ENCODE results near the gene FAM98A. TPM values are rescaled to one million over a fixed set of nuclear protein-coding genes. Genes with fewer than 3 reads are reported as not detected.

FAM98A gene
- total and polyA plus RNA-seq, 2 of the 4 experiments (the other 2 are of a cell fraction), result 113 to 131 TPM

GRCh38 chr2:33552758-33553461, 46.2 kb downstream of the FAM98A start:
- ATAC-seq (ENCODE audit: low read depth) (peak; percentile 60), DNase-seq (peak; percentile 52)
- H2BK15ac ChIP-seq (ENCODE audit: low read depth, low read length), result no peak overlapping the region
- no peak overlapping the region for H3K9ac ChIP-seq (ENCODE audit: low read depth, low read length)
- H2BK20ac ChIP-seq (ENCODE audit: low read depth, low read length), result no peak overlapping the region
- H3K36me3 ChIP-seq (ENCODE audit: control insufficient read depth, insufficient read depth, low read length), result no peaks in the 10 kb centered on the region
- H3K4me1 ChIP-seq (ENCODE audit: control insufficient read depth, insufficient read depth, low read length), result peaks cover 6% of the 10 kb centered on the region
- H2BK5ac ChIP-seq (ENCODE audit: low read depth, low read length, poor library complexity, severe bottlenecking), result no peak overlapping the region
- no peak overlapping the region for H3K4me3 ChIP-seq (ENCODE audit: insufficient read depth, low read depth, low read length)
- intact Hi-C loops (cut with micrococcal nuclease), result no loop called here
- H4K91ac ChIP-seq (ENCODE audit: insufficient read depth, low read depth, low read length), result no peak overlapping the region
- CTCF ChIA-PET, result interaction anchor here (1.8 kb wide), 1 partner anchor 12 kb away, joined by 4 read pairs; no protein-coding TSS in a partner anchor
- no peaks in the 10 kb centered on the region for H3K79me1 ChIP-seq (ENCODE audit: low read depth in 1 of 2, low read length in 2 of 2)
- H3K18ac ChIP-seq (ENCODE audit: low read depth, low read length), result no peak overlapping the region
- H3K23ac ChIP-seq (ENCODE audit: low read depth, low read length), result no peak overlapping the region
- H3K56ac ChIP-seq (ENCODE audit: extremely low read depth, insufficient read depth, low read length), result no peak overlapping the region
- H3K27me3 ChIP-seq (ENCODE audit: control insufficient read depth, insufficient read depth, low read length), result no peaks in the 10 kb centered on the region
- H3K9me1 ChIP-seq (ENCODE audit: insufficient read depth, low read length), result no peaks in the 10 kb centered on the region
- no peak overlapping the region for H2AFZ ChIP-seq (replicated peaks; ENCODE audit: low read length, poor library complexity)
- H4K20me1 ChIP-seq (ENCODE audit: insufficient read depth, low read length), result no peaks in the 10 kb centered on the region
- H3K4ac ChIP-seq (ENCODE audit: low read depth, low read length), result no peak overlapping the region
- POLR2A ChIA-PET (ENCODE audit: unreplicated experiment), result interaction anchor here (0.6 kb wide), 1 partner anchor 19 kb away, joined by 4 read pairs; no protein-coding TSS in a partner anchor
- in situ Hi-C loops (cut with MboI; ENCODE audit: low sequenced_read_pairs), result loop anchor here (25.0 kb wide), 1 partner anchor 766 kb away; no protein-coding TSS in a partner anchor
- no peak overlapping the region for H3K27ac ChIP-seq (ENCODE audit: insufficient read depth, low read length)
- H3K4me2 ChIP-seq (ENCODE audit: low read depth, low read length), result no peak overlapping the region
- dilution Hi-C loops (cut with HindIII; ENCODE audit: low sequenced_read_pairs, unreplicated experiment), result no loop called here
- H3K14ac ChIP-seq (replicated peaks; ENCODE audit: low read depth, low read length), result no peak overlapping the region
- no CpG with 5 or more reads among the region's 1 CpG for WGBS, 2 experiments (ENCODE audit: extremely low coverage in 2 of 2, insufficient read length in 1 of 2)
- no peaks in the 10 kb centered on the region for H3K9me3 ChIP-seq (ENCODE audit: control insufficient read depth, insufficient read depth, low read length)
- no peak overlapping the region for H4K8ac ChIP-seq (ENCODE audit: low read depth in 2 of 2, low read length in 2 of 2)
- no peak overlapping the region for H2BK120ac ChIP-seq (ENCODE audit: low read depth, low read length)
- H4K5ac ChIP-seq (ENCODE audit: low read depth, low read length), result no peak overlapping the region
- no TSS peak for BruUV-seq (replicated peaks)
- no peak for TF ChIP-seq RCOR1 (IDR thresholded peaks at IDR 0.05; ENCODE audit: insufficient replicate concordance, low read length)
- TF ChIP-seq BHLHE40 (IDR thresholded peaks at IDR 0.05; ENCODE audit: low read depth, low read length), result 0 out of 2 replicates have a peak, but pooled peaks have one; percentile 39
- no peak for TF ChIP-seq SMC3 (IDR thresholded peaks at IDR 0.05; ENCODE audit: low read depth, low read length)
- no peak for TF ChIP-seq USF2 (IDR thresholded peaks at IDR 0.05; ENCODE audit: low read depth, low read length)
- no peak for TF ChIP-seq CHD1 (IDR thresholded peaks at IDR 0.05; ENCODE audit: low read depth, low read length)
- no peak for TF ChIP-seq MAZ (IDR thresholded peaks at IDR 0.05; ENCODE audit: borderline replicate concordance, low read depth, low read length)
- H2AK5ac ChIP-seq (ENCODE audit: low read depth, low read length), result no peak overlapping the region
- H2AK9ac ChIP-seq (replicated peaks; ENCODE audit: low read depth, low read length, poor library complexity), result no peak overlapping the region

All from IMR-90 (cell line).